ENCODE data around the gene SLX4IP.

Gene SLX4IP

GRCh38 chr20:10639077-10639736 is 204.1 kb downstream of the SLX4IP start:
- no peak for DNase-seq

- DNase-seq, result no peak
Measured at GRCh38 chr20:10639737-10640556, 204.8 kb downstream of the SLX4IP start.

- no peak for DNase-seq
Measured at GRCh38 chr20:10640897-10641296, 205.8 kb downstream of the SLX4IP start.

GRCh38 chr20:10641467-10641866 is 206.4 kb downstream of the SLX4IP start:
- no peak for DNase-seq

GRCh38 chr20:10641893-10642292 is 206.8 kb downstream of the SLX4IP start:
- no peak for DNase-seq

- no peak for DNase-seq
Measured at GRCh38 chr20:10642856-10643559, 207.9 kb downstream of the SLX4IP start.

GRCh38 chr20:10643560-10643873 is 208.4 kb downstream of the SLX4IP start:
- no peak for DNase-seq

GRCh38 chr20:10644458-10645204 is 209.5 kb downstream of the SLX4IP start:
- no peak for DNase-seq

- DNase-seq, result no peak
Measured at GRCh38 chr20:10645205-10645570, 210.1 kb downstream of the SLX4IP start.

- no peak for DNase-seq
Measured at GRCh38 chr20:10646006-10646405, 210.9 kb downstream of the SLX4IP start.

GRCh38 chr20:10646886-10647420 is 211.8 kb downstream of the SLX4IP start:
- DNase-seq, result no peak

GRCh38 chr20:10647471-10647870 is 212.4 kb downstream of the SLX4IP start:
- no peak for DNase-seq

GRCh38 chr20:10647909-10648308 is 212.8 kb downstream of the SLX4IP start:
- DNase-seq, result no peak

- DNase-seq, result no peak
Measured at GRCh38 chr20:10648651-10649050, 213.5 kb downstream of the SLX4IP start.

- no peak for DNase-seq
Measured at GRCh38 chr20:10649080-10649796, 214.1 kb downstream of the SLX4IP start.

- no peak for DNase-seq
Measured at GRCh38 chr20:10649797-10650160, 214.7 kb downstream of the SLX4IP start.

GRCh38 chr20:10651227-10651990 is 216.3 kb downstream of the SLX4IP start:
- no peak for DNase-seq

GRCh38 chr20:10652185-10652584 is 217.1 kb downstream of the SLX4IP start:
- DNase-seq, result no peak

- DNase-seq, result no peak
Measured at GRCh38 chr20:10652660-10653261, 217.7 kb downstream of the SLX4IP start.

- no peak for DNase-seq
Measured at GRCh38 chr20:10653599-10654249, 218.6 kb downstream of the SLX4IP start.

- DNase-seq, result no peak
Measured at GRCh38 chr20:10654250-10654610, 219.1 kb downstream of the SLX4IP start.
